NOMO-1 treated with dmso at 0.1 percent for 144 hours (cell line): ENCODE results near the gene GPER1.
"Not testable (repeated sequence)": the region's sequence is repeated elsewhere in the genome, so short reads cannot be mapped to it uniquely, and the experiment has no call there.

ENCODE experiments used
- DNase-seq: peaks from one replicate; lab custom pipeline; 2025; ENCODE audit not compliant: unreplicated experiment; lab: John Stamatoyannopoulos, UW

GPER1 gene

DNA sequence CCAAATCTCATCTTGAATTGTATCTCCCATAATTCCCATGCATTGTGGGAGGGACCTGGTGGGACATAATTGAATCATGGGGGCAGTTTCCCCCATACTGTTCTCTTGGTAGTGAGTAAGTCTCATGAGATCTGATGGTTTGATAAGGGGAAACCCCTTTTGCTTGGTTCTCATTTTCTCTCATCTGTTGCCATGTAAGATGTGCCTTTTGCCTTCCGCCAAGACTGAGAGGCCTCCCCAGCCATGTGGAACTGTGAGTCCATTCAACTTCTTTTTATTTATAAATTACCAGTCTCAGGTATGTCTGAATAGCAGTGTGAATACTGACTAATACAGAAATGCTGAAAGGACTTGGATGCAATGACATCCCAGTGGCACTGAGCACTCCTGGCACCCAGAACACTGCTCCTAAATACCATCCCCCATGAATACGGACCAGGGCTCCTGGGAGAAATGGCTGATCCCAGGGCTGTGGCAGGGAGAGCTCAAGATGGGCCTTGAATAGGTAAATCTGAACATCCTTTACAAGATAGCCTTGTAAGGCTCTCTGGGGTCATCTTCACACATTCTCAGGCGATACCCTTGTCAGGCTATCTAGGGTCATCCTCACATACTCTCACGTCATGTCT lies 52.7 kb downstream of the GPER1 start:
- DNase-seq: no peak

- DNase-seq: no peak
Observed at GRCh38 chr7:1141651-1142050, 53.7 kb downstream of the GPER1 start.

GRCh38 chr7:1142051-1142635 lies 54.2 kb downstream of the GPER1 start:
- DNase-seq: no peak

DNA sequence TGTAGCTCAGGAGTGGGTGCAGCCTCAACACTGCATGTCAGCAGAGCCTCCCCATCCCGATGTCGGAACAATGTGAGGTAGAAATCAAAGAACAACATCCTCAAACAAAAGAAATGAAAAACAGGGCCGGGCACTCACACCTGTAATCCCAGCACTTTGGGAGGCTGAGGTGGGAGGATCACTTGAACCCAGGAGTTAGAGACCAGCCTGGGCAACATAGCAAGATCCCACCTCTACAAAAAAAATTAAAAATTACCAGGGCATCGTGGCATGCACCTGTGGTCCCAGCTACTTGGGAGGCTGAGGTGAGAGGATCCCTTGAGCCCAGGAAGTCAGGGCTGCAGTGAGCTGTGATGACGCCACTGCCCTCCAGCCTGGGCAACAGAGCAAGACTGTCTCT lies 55.1 kb downstream of the GPER1 start:
- not testable (repeated sequence) for DNase-seq
